Neural cell (in vitro differentiated cells): ENCODE data around the gene SIT1. TPM values are rescaled to one million over a fixed set of nuclear protein-coding genes. Genes with fewer than 3 reads are reported as not detected.

Experiments used
- H2AFZ ChIP-seq: fragments of 200-600, 300-800 bp; sonication (generic), shearing (Covaris generic); 2 replicates; pipeline ENCODE4 v1.6.0; 2014; ENCODE audit warnings: low read depth, mild to moderate bottlenecking, antibody characterized with exemption, low read length, moderate library complexity
- H3F3A ChIP-seq: fragments of 200-600 bp; shearing (Covaris generic); 2 replicates; pipeline ENCODE4 v1.6.1; 2016; ENCODE audit warnings: mild to moderate bottlenecking, moderate library complexity, mixed read lengths, antibody characterized with exemption, low read length; ENCODE audit not compliant: insufficient read depth, poor library complexity, severe bottlenecking
- H3K27ac ChIP-seq: fragments of 200-600, 300-800 bp; sonication (generic), shearing (Covaris generic); 2 replicates; pipeline ENCODE4 v1.5.1; 2014; ENCODE audit warnings: mild to moderate bottlenecking, low read length, moderate library complexity
- H3K27me3 ChIP-seq: fragments of 300-800, 200-600 bp; sonication (generic), shearing (Covaris generic); 2 replicates; pipeline ENCODE4 v1.6.0; 2014; ENCODE audit warnings: mild to moderate bottlenecking, low read depth, low read length, moderate library complexity; ENCODE audit not compliant: insufficient read depth
- H3K36me3 ChIP-seq: fragments of 300-800, 200-600 bp; sonication (generic), shearing (Covaris generic); 2 replicates; pipeline ENCODE4 v1.5.1; 2014; ENCODE audit warnings: mild to moderate bottlenecking, antibody characterized with exemption, low read length, moderate library complexity; ENCODE audit not compliant: insufficient read depth
- H3K4me2 ChIP-seq: fragments of 300-800, 200-600 bp; sonication (generic), shearing (Covaris generic); 2 replicates; pipeline ENCODE4 v1.6.0; 2014; ENCODE audit warnings: mild to moderate bottlenecking, low read length
- H3K4me3 ChIP-seq: fragments of 300-800, 200-600 bp; sonication (generic), shearing (Covaris generic); 2 replicates; pipeline ENCODE4 v1.5.1; 2014; ENCODE audit warnings: mild to moderate bottlenecking, low read length, moderate library complexity
- H3K79me2 ChIP-seq: fragments of 200-600 bp; shearing (Covaris generic); replicated peaks from 2 replicates; pipeline ENCODE4 v1.6.0; 2014; ENCODE audit warnings: mild to moderate bottlenecking, low read length, moderate library complexity; ENCODE audit not compliant: insufficient read depth
- H3K9ac ChIP-seq: fragments of 300-800, 200-600 bp; sonication (generic), shearing (Covaris generic); 2 replicates; pipeline ENCODE4 v1.6.1; 2016; ENCODE audit warnings: mild to moderate bottlenecking, low read length, mixed read lengths
- H3K9me2 ChIP-seq: fragments of 200-600 bp; shearing (Covaris generic); 2 replicates; pipeline ENCODE4 v1.6.1; 2016; ENCODE audit warnings: mild to moderate bottlenecking, low read length, mixed read lengths; ENCODE audit not compliant: insufficient read depth
- H3K9me3 ChIP-seq: fragments of 200-600, 300-800 bp; sonication (generic), shearing (Covaris generic); 2 replicates; pipeline ENCODE4 v1.6.1; 2016; ENCODE audit warnings: mild to moderate bottlenecking, mixed run types, low read length, moderate library complexity, mixed read lengths
- H4K20me1 ChIP-seq: fragments of 200-600 bp; shearing (Covaris generic); 2 replicates; pipeline ENCODE4 v1.6.1; 2016; ENCODE audit warnings: mild to moderate bottlenecking, mixed run types; ENCODE audit not compliant: insufficient read depth
- EP300 ChIP-seq: fragments of 450-650 bp; conservative IDR thresholded peaks from 2 replicates; pipeline ENCODE4 v1.6.1; 2014; ENCODE audit warnings: antibody characterized with exemption, mild to moderate bottlenecking, moderate library complexity; ENCODE audit not compliant: poor library complexity, severe bottlenecking
- EZH2 ChIP-seq: fragments of 200-600, 300-800 bp; shearing (Covaris generic), sonication (generic); IDR thresholded peaks from 2 replicates; pipeline ENCODE4 v1.6.1; 2014; ENCODE audit warnings: antibody characterized with exemption, low read length, borderline replicate concordance, mild to moderate bottlenecking; ENCODE audit not compliant: insufficient read depth, poor library complexity, severe bottlenecking
- MXI1 ChIP-seq: fragments of 450-650 bp; conservative IDR thresholded peaks from 2 replicates; pipeline ENCODE4 v1.6.1; 2014; ENCODE audit warnings: antibody characterized with exemption, mild to moderate bottlenecking; ENCODE audit not compliant: poor library complexity, severe bottlenecking
- POLR2AphosphoS5 ChIP-seq: IDR thresholded peaks from 2 replicates; pipeline ENCODE4 v1.6.1; 2012
- RAD21 ChIP-seq: fragments of 450-650 bp; conservative IDR thresholded peaks from 2 replicates; pipeline ENCODE4 v1.6.1; 2014; ENCODE audit warnings: antibody characterized with exemption, mild to moderate bottlenecking, moderate library complexity
- SMC3 ChIP-seq: fragments of 450-650 bp; conservative IDR thresholded peaks from 2 replicates; pipeline ENCODE4 v1.6.1; 2014; ENCODE audit warnings: antibody characterized with exemption, mild to moderate bottlenecking, moderate library complexity; ENCODE audit not compliant: poor library complexity
- TAF1 ChIP-seq: IDR thresholded peaks from 2 replicates; pipeline ENCODE4 v1.6.1; 2012; ENCODE audit warnings: low read depth
- polyA plus RNA-seq: library from polyadenylated mRNA; depleted of rRNA; stranded (reverse); fragments of >200 nt; gene quantifications from 2 replicates; pipeline ENCODE4 v1.2.3, GENCODE V29; 2014
- TF ChIP-seq, protein P1 (sequence below): IDR thresholded peaks from 2 replicates; pipeline ENCODE4 v1.6.1; 2012; ENCODE audit warnings: borderline replicate concordance
- TF ChIP-seq, protein P2 (sequence below): fragments of 450-650 bp; IDR thresholded peaks from 2 replicates; pipeline ENCODE4 v1.5.1; 2014; ENCODE audit warnings: antibody characterized with exemption, mild to moderate bottlenecking, moderate library complexity; ENCODE audit not compliant: poor library complexity, severe bottlenecking

SIT1 gene
- polyA plus RNA-seq, 1 donor from 2014 or later = not detected

DNA sequence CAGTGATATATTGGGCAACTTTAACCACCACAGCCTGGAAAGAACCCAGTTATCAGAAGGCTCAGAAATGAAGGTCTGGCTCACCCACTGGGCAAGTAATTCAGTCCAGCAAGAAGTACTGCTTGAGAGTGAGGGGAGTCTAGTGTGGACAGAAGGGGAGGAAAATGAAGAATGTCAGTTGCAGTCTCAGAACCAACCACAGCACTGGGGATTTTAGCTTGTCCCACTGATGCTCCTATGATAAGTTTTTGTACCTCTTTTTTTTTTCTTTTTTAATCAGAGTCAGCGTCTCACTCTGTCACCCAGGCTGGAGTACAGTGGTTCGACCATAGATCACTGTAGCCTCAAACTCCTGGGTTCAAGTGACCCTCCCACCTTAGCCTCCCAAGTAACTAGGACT, 23.2 kb downstream of the SIT1 start:
- Histone ChIP-seq H3K36me3 (no peaks in the 10 kb centered on the region), H3K79me2 (no peaks in the 10 kb centered on the region), H3K4me3 (no peak overlapping the region), H3F3A (no peaks in the 10 kb centered on the region), H3K27ac (no peak overlapping the region), H3K9me3 (no peaks in the 10 kb centered on the region), H4K20me1 (no peaks in the 10 kb centered on the region), H2AFZ (no peak overlapping the region), H3K4me2 (no peak overlapping the region), H3K27me3 (no peaks in the 10 kb centered on the region), H3K9me2 (no peaks in the 10 kb centered on the region), H3K9ac (no peak overlapping the region)
- TF ChIP-seq EZH2 (no peak), SMC3 (no peak), RAD21 (no peak), MXI1 (no peak), TAF1 (no peak), EP300 (no peak), POLR2AphosphoS5 (no peak)
- TF ChIP-seq, protein P1, sequence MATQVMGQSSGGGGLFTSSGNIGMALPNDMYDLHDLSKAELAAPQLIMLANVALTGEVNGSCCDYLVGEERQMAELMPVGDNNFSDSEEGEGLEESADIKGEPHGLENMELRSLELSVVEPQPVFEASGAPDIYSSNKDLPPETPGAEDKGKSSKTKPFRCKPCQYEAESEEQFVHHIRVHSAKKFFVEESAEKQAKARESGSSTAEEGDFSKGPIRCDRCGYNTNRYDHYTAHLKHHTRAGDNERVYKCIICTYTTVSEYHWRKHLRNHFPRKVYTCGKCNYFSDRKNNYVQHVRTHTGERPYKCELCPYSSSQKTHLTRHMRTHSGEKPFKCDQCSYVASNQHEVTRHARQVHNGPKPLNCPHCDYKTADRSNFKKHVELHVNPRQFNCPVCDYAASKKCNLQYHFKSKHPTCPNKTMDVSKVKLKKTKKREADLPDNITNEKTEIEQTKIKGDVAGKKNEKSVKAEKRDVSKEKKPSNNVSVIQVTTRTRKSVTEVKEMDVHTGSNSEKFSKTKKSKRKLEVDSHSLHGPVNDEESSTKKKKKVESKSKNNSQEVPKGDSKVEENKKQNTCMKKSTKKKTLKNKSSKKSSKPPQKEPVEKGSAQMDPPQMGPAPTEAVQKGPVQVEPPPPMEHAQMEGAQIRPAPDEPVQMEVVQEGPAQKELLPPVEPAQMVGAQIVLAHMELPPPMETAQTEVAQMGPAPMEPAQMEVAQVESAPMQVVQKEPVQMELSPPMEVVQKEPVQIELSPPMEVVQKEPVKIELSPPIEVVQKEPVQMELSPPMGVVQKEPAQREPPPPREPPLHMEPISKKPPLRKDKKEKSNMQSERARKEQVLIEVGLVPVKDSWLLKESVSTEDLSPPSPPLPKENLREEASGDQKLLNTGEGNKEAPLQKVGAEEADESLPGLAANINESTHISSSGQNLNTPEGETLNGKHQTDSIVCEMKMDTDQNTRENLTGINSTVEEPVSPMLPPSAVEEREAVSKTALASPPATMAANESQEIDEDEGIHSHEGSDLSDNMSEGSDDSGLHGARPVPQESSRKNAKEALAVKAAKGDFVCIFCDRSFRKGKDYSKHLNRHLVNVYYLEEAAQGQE = no peak
- TF ChIP-seq, protein P2, sequence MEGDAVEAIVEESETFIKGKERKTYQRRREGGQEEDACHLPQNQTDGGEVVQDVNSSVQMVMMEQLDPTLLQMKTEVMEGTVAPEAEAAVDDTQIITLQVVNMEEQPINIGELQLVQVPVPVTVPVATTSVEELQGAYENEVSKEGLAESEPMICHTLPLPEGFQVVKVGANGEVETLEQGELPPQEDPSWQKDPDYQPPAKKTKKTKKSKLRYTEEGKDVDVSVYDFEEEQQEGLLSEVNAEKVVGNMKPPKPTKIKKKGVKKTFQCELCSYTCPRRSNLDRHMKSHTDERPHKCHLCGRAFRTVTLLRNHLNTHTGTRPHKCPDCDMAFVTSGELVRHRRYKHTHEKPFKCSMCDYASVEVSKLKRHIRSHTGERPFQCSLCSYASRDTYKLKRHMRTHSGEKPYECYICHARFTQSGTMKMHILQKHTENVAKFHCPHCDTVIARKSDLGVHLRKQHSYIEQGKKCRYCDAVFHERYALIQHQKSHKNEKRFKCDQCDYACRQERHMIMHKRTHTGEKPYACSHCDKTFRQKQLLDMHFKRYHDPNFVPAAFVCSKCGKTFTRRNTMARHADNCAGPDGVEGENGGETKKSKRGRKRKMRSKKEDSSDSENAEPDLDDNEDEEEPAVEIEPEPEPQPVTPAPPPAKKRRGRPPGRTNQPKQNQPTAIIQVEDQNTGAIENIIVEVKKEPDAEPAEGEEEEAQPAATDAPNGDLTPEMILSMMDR = no peak

DNA sequence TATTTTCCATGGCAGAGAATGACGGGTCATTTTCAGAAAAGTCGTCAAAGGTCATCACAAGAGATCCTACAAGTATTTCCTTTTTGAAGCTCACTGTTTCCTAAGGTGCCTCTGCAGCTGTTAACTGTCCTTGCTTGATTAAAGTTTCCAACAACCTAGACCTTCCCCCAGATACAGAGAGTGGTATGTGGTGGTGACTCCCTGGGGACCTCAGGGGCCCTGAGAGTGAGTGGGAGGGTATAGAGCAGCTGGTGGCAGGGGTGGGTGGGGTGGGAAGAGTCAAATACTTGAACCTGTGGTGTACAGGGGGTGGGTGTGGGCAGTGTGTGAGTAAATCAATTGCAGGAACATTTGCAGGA, 31.0 kb downstream of the SIT1 start:
- no peaks in the 10 kb centered on the region for H3F3A ChIP-seq
- TF ChIP-seq TAF1 (no peak), RAD21 (no peak), EP300 (no peak), EZH2 (no peak), SMC3 (no peak), POLR2AphosphoS5 (no peak), MXI1 (no peak)
- TF ChIP-seq, protein P1 = no peak
- TF ChIP-seq, protein P2 = no peak
- H3K9me3 ChIP-seq = no peaks in the 10 kb centered on the region
- H4K20me1 ChIP-seq = no peaks in the 10 kb centered on the region
- H3K27ac ChIP-seq = no peak overlapping the region
- H3K9me2 ChIP-seq = no peaks in the 10 kb centered on the region
- H2AFZ ChIP-seq = no peak overlapping the region
- peaks cover 31% of the 10 kb centered on the region for H3K27me3 ChIP-seq
- no peak overlapping the region for H3K9ac ChIP-seq
- no peak overlapping the region for H3K4me2 ChIP-seq
- H3K79me2 ChIP-seq = no peaks in the 10 kb centered on the region
- no peak overlapping the region for H3K4me3 ChIP-seq
- no peaks in the 10 kb centered on the region for H3K36me3 ChIP-seq
